NCI-H82 (cell line): ENCODE results near the gene NUP188.

Experiments
- DNase-seq: peaks from one replicate; lab custom pipeline; 2025; lab: John Stamatoyannopoulos, UW

Gene NUP188

GRCh38 chr9:128947527-128948301 lies at the start of gene NUP188, which contains the start of gene DOLK:
TSS of gene NUP188 (plus strand) at chr9:128947699. CDS start at chr9:128947720, 21 bp downstream.
TSS of gene DOLK (minus strand) at chr9:128947603. CDS start at chr9:128947303, 300 bp downstream.
- peak; percentile 93 for DNase-seq

GRCh38 chr9:128898382-128898781 lies 49.1 kb upstream of the NUP188 start:
- no peak for DNase-seq

- DNase-seq, result no peak
These were observed 48.5 kb upstream of the NUP188 start for GRCh38 chr9:128898845-128899565.

GRCh38 chr9:128899566-128900322 lies 47.8 kb upstream of the NUP188 start:
- no peak for DNase-seq

GRCh38 chr9:128901379-128901778 lies 46.1 kb upstream of the NUP188 start:
- no peak for DNase-seq

- DNase-seq, result no peak
These were observed 45.7 kb upstream of the NUP188 start for GRCh38 chr9:128901822-128902221.

GRCh38 chr9:128902351-128903078 lies 45.0 kb upstream of the NUP188 start:
- no peak for DNase-seq

- DNase-seq, result no peak
These were observed 44.4 kb upstream of the NUP188 start for GRCh38 chr9:128903079-128903461.

- no peak for DNase-seq
These were observed 43.5 kb upstream of the NUP188 start for GRCh38 chr9:128903871-128904620.

- DNase-seq, result peak; percentile 12
These were observed 41.5 kb upstream of the NUP188 start for GRCh38 chr9:128905964-128906363.

GRCh38 chr9:128906741-128907140 lies 40.8 kb upstream of the NUP188 start:
- DNase-seq, result no peak

- no peak for DNase-seq
These were observed 39.1 kb upstream of the NUP188 start for GRCh38 chr9:128908372-128908771.

GRCh38 chr9:128909859-128910258 lies 37.6 kb upstream of the NUP188 start:
- DNase-seq, result no peak

GRCh38 chr9:128910906-128911305 lies 36.6 kb upstream of the NUP188 start:
- no peak for DNase-seq

- DNase-seq, result no peak
These were observed 35.9 kb upstream of the NUP188 start for GRCh38 chr9:128911529-128912035.

- DNase-seq, result no peak
These were observed 35.1 kb upstream of the NUP188 start for GRCh38 chr9:128912270-128912853.

GRCh38 chr9:128913048-128913900 lies 34.2 kb upstream of the NUP188 start:
- no peak for DNase-seq

GRCh38 chr9:128913995-128914772 lies 33.3 kb upstream of the NUP188 start:
- no peak for DNase-seq

- no peak for DNase-seq
These were observed 31.3 kb upstream of the NUP188 start for GRCh38 chr9:128916204-128916603.
